ENCODE measurements around the gene IDUA. TPM values are rescaled to one million over a fixed set of nuclear protein-coding genes. Genes with fewer than 3 reads are reported as not detected.

Gene IDUA
- polyA plus RNA-seq, 5 donors = 9.9 to 22.1 (median 16.9) TPM

DNA sequence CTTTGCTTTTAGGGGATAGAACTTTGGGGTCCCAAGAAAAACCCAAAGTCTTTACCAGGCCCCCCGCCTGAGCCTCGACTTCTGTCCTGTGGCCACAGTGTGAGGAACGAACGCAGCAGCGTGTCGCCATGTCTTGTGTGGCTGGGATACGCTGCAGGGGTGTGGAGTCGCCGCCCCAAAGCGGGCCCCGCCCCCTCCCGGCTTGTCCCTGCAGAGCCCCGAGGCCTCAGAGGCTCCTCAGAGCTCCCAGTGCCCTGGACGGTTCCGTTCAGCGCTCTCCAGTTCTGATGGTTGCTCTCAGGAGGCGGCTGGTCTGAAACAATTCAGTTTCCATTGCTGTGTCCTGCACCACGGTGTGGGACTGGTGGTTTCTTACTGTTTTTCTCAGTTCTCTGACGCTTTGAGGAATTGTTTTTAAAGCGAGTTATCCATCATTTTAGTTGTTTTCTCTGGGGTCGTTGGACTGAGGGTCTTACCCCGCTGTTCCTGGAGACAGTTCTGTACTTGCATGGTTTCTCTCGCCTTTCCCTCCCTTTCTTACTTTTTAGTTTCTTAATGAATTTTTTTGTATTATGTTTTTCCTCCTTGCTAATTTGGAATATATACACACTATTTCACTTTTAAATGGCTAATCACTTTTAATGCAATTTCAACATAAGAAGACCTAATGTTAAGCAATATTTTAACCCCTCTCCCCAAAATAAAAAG lies 1.6 kb upstream of the IDUA start:
- DNase-seq = no peak

DNA sequence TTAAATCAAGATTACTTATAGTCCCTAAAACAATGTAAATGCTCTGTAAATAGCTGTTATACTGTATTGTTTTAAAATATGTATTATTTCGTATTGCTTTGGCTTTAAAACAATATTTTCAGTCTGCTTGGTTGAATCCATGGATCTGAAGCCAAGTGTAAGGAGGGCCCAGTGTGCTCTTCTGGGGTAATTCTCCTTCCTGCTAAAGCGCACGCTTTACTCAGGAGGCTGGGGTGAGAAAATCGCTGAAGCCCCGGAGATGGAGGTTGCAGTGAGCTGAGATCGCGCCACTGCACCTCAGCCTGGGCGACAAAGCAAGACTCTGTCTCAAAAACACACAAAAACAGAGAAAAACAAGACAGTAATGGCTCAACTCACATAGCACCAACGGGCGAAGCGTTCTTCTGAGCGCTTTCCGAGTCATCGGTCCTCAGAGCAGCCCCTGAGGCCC lies 391 bp upstream of the IDUA start:
- no peak for DNase-seq

DNA sequence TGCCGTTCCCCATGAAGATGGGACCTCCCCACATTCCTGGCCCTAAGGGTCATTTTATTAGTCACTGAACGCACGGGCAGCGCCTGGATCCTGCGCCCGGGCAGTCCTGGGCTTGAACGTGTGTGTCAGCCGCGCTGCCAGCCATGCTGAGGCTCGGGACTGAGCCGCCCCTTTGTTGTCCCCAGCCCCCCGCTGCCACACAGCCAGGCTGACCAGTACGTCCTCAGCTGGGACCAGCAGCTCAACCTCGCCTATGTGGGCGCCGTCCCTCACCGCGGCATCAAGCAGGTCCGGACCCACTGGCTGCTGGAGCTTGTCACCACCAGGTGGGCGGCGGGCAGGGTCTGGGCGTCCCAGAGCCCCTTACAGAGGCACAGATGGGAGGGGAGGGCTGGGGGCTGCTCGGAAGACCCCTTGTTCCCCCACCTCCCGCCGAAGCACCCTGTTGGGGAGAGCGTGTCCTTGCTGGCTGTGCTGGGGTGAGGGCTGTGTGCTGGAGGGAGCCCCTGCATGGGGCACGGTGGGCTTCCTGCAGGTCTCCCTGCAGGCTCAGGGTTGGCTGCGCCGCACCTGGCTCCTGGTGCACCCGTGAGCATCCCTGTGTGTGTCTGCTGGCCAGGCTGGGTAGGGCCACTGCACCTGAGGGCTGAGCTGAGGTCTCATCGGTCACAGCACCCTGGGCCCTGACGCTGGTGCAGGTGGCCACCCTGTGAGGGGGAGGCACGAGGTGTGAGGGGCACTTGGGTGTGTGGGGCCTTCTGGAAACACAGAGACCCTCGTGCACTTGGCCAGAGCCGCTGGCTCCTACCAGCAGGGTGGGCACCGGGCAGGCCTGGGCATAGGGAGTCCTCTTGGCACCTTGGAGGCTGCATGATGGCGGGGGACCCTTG lies 1.0 kb downstream of the IDUA start:
- DNase-seq = no peak

DNA sequence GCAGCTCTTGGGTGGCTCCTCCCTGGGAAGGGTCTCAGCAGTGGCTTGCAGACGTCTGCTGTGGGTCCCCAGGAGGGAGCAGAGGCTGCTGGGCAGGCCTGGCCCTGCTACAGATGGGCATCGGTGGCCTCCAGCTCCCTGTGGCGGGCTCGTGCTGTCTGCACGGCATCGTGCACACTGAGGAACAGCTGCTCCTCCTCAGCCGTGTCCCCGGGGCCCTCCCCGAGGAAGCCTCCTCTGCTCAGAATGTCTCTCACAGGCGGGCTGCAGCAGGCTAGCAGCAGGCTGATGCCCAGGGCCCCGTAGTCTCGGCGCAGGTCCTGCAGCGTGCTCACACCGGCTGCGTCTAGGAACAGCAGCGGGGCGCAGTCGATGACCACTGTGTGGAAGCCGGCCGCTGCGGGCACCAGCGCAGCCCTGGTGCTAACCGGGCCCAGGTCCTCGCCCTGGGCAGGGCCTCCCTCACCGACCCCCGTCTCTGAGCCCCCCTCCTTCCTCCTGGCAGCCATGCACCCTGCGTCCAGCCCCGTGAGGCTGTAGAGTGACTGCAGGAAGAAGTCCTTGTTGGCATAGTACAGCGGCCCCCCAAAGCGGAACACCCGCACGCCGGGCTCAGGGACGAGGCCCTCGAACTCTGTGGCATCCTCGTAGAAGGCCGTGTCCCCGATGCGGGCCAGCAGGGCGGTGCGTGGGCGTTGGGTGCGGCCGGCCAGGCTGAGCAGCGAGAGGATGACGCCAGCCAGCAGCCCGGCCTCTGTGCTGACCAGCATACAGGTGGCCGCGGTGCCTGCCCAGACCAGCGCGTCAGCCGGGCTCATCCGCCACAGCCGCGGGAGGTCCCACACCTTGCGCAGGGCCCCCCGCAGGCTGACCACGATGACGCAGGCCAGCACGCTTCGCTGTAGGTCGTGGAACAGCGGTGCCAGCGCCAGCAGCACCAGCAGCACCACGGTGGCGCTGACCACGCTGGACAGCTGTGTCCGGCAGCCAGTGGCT lies 2.2 kb downstream of the IDUA start:
- DNase-seq = no peak

DNA sequence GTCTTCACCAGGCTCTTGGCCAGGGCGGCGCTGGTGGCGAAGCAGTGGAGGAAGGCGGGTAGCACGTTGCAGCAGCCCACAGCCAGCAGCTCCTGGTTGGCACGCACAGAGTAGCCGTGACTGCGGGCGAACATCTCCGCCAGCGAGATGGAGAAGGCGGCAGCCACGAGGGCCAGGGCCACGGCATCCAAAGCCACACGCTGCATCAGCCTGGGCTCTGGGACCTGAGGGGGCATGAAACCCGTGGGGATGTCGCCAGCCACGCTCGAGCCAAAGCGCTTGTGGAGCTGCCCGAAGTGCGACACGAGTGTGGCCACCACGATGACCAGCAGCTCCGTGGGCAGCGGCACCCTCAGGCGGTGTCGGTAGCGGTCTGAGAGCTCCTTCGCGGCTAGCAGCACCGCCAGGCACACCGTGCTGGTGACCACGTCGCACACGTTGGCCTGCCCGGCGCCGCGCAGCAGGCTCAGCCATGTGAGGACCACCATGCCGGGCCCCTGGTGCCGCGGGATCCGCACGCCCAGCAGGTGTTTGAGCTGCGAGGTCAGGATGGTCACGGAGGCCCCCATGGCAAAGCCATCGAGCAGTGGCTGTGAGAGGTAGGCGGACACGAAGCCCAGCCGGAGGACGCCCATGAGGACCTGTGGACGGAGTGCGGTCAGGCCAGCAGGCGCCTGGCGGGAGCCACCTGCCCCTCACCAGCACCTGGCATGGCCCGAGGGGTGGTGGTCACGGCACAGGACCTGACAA lies 3.1 kb downstream of the IDUA start:
- no peak for DNase-seq

DNA sequence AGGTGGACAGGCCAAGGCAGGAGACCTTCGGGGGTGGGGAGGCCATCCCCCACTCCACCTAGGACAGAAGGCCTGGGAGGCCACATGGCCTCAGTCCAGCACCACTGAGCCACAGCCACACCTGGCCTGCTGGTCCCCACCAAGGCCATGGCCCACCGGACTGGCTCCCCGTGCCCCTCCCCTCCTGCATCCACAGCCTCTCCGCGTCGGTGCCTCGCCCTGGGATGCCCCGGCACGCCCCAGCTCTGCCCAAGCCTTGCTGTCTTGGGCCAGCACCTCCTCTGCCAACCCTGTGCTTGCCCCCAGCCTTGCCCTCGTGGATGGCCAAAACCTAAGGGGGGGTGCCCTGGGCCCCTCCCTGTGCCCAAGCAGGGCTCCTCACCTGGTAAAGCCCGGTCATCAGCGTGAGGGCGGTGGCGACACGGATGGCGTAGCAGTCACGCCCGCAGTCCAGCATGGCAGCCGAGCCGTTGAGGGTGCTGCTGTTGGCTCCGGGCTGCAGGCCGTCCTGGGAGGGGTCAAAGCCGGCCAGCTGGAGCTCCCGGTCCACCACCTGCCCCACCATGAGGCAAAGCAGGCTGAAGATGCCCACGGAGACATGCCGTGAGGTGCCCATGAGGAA lies 4.0 kb downstream of the IDUA start:
- no peak for DNase-seq

DNA sequence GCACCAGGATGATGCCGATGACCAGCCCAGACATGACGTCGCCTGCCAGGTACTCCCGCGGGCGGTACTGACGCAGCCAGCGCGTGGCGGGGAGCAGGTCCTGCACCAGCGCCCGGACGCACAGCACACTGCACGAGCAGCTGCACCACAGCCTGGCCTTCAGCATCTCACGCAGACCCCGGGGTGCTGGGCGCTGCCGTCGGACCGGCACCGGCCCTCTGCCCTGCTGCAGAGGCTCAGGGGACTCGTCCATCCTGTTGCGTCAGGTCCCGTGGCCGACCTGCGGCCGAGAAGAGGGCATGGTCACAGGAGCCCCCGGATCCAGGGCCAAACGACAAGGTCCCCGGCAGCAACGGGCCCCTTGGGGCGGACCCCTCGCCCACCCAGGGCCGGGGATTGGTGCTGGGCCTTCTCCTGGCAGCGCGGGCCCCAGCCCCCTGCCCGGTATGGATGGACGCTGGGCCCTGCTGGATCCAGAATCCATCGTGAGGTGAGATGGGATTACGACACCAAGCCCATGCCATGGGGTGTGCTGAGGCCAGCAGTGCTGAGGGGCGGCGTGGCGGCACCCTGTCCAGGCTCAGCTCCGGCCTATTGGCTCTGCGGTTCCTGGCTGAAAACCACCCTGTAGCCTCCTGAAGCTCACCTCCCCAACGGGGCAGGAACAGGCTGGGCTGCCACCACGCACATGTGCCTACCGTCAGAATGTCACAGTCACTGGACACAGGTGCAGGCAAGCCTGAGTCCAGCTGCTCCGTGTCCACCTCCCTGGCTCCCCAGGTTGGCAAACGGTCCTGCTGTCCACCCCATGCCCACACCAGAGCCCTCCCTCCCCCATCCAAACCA lies 4.8 kb downstream of the IDUA start:
- no peak for DNase-seq

DNA sequence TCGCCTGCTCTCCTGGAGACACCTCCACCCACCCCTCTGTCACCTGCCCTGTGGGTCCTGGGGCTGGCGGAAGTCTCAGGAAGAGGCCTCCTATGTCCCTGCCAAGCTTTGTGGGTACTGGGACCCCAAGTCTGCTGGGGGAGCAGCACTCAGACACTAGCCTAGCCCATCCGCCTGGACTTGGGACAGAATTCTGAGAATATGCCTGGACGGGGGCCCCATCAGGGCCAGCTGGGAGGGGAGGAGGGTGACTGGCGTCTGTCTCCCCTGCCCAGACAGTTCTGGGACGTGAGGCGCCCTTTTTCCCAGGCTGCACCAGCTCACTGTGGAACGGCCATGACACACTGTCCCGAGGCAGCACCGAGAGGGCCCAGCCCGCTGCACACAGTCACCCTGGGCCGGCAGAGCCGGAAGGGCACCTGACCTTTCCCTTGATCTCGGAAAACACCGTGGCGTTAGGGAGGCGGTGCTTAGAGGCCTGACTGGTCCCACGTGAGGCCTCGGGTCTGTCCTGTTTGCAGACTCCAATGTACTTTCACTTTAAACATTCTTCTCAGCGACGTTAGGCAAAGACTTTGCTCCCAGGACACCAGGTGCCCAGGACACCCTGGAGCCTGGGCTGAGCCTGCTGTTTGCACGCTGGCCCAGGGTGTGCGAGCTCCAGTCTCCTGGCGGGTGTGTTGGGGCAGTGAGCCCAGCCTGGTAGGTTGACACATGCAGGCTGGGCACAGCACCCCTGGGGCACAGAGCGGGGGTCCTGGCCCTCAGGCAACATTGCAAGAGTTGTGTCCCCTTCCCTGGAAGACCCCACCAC lies 5.7 kb downstream of the IDUA start:
- no peak for DNase-seq

DNA sequence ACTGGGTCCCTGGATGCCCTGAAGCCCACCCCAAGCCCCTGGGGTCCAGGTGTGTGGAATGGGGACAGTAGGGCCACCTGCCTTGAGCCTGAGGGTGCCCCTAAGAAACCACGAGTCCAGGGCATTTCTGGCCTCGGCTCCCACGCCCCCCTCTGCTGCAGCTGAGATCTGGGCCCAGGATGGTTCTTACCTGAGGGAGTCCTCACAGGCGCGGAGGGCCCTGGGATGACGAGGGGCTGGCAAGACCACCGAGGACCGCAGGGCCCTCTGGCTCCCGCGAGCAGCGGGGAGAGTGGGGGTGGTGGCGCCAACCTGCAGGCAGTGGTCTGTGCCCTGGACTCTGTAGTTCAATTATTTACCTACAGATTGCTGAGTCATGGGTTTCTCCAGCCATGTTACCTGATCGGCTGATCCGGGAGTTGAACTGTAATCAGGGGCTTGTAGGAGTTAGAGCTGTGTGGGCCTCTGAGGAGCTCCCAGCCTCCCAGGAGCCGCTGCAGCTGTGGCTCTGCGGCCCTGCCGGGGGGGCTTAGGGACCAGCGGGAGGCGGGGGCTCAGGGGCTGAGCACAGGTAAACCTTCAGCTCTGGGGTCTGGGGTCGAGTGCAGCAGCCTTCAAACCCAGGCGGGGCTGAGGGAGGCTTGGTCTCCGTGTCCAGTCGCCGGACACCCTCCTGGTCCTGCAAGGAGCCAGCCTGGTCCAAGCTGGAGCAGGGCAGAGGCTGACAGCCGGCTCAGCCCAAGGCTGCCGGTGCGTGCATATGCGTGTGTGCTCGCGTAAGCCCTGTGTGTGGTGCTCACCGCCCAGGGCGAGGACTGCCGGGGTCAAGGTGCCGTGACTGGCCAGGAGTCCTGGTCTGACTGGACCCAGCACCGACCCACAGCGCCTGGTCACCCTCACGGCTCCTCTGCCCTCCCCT lies 6.5 kb downstream of the IDUA start, which contains the start of gene SLC26A1:
Gene SLC26A1 (minus strand): TSS at position 294 of the 919 bp plus-strand sequence. CDS start 1,701 bp downstream, outside the sequence.
- no peak for DNase-seq

DNA sequence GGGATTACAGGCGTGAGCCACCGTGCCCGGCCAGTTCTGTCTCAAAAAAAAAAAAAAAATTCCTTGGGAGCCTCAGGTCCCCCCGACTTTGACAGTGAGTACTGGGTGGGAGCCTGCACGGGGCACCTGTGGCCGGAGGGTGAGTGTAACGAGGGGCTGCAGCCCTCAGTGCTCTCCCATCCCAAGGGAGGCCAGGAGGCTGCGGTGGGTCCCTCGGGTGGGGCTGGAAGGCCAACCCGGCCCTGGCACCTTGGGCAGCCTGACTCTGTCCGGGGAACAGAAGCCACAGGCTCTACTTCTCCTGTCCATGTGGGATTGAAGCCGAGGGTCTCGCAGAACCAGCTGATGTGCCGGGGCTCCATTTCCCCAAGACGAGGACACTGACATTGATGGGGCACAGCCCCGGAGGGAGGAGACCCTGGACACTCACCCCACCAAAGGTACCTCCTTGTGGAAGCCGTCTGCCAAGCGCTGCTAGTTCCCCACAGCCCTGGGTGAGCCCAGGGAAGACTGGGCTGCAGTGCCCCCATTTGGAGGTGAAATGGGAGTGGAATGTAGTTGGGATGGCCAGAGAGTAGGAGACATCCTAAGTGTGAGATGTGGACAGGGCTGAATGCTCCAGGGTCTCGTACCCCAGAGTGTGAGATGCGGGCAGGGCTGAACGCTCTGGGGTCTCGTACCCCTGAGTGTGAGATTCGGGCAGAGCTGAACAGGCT lies 8.6 kb downstream of the IDUA start:
- DNase-seq = no peak

DNA sequence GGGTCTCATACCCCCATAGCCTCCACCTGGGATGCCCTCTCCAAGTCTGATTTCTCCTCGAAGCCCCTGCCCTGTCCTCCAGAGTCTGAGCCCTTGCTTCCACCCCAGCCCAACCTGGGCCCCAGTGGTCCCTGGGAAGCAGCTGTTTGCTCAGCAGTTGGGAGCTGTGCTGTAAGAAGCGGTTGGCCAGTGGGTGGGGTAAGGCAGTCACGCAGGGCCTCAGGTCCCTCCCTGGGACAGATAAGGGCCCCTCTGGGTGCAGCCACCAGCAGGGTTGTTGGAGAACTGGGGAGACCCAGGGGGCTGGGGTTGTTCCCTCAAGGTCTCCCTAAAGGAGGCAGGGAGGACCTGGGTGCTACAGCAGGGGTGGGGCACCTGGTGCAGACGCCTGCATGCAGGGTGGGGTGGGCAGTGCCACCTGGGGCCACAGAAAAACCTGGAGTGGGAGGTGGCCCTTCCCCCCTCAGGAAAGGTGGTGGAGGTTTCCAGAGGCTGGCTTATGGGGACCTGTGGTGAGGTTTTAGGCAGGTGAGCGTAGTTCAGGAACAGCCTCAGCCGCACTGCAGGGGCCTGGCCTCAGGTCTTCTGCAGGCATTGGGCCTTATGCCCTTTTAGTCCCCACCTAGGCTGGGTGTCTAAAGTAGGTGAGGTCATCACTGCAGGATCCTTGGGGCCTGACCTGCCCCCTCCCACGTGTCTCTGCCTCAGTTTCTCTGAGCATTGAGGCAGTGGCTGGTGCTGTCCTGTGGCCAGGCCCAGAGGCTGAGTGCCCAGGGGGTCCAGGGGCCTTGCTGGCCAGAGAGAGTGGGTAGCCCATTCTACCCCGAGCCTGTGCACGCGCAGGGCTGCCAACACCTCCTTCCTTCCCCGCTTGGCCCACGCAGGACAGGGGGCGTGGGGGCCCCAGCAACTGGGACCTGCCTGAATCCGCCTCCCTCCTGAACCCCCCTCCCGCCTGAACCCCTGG lies 9.5 kb downstream of the IDUA start:
- no peak for DNase-seq

DNA sequence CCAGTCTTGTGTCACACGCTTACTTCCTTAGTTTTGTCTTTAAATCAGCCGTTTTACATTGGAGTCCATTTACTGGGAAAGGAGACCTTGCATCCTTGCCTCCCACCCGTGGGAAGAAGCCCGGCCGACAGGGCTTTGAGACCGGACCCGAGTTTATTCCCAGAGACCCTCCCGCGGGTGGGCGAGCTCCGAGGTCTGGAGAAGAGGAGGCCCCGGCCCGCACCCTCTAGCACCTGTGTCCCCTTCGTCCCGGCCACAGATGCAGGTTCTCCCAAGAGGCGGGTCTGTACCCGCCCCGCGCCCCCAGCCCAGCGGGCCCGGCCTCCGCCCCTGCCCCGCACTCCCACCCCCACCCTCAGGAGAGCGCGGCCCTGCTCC lies 10.1 kb downstream of the IDUA start:
- no peak for DNase-seq

DNA sequence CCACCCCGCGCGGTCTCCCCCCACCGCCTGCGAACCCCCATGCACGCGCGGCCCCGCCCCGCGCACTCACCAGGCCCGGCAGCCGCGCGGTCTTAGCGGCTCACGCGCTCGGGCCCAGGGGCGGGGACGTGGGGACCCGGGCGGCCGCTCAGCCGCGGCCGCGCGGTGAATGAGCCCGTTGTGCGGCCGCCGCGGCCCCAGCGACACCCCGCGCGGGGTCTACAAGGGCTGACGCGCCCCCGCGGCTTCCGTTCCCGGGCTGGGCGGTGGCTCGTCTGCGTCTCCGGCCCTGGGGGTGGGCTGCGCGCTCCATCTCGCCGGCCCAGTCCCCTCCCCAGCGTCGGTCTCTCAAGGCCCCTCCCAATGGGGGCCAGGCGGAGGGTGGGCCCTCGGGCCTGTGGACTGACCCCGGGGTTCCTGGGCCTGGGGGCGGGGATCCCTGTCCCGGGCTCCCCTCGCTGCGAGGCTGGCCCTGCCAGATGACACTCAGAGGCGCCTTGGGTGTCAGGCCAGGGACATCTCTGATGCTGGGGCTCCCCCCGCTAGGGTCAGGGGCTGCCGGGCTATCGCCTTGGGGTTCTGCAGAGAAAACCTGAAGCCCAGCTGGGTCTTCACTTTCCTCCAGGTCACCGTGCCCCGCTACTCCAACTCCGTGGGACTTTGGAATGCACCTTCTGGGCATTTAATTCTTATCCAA lies 10.7 kb downstream of the IDUA start:
- no peak for DNase-seq

DNA sequence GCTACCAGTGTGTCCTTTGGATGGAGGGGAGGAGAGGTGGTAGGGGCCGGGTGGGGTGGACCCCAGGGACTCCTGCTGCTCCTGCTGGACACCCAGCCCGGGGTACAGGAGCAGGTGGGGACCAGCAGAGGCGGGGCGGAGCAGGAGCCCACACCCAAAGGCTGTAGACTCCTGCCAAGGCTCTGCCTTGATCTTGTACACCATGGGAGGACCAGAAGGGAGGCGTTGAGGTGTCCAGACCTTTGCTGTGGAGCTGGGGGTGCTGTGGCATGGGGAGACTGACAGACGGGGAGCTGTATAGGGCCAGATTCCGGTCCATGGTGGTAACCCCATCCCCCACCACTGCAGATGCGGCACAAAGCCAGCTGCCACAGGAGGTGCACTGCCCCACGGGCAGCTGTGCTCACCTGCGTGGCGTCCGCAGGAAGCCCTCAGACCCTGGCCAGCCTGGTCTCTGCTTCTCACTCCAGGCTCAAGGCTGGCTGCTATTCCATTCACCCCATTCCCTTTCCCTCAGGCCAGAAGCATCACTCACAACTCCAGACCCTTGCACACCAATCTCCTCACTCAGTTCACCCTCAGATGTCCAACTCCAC lies 11.3 kb downstream of the IDUA start:
- DNase-seq = no peak

Data from right lung (tissue), 5 donors.